ENCODE data around the gene COLEC12.

The COLEC12 gene

DNA sequence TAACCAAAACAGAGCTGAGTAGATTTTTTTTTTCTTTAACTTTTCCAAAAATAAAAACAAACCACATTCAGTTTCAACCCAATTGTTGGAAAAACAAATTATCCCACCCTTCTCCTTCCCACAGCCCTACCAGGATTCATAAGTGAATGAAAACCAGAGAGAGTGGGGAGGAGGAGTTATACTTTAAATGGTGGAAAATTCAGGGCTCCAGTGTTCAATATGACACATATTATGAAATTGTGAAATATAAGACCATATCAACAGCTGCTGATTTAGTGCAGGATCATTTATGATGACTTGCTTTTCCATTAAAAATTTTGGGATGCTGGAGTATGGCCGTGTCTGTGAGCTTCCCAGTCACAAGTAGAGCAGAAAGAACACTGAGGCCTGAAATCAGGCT, 26.7 kb downstream of the COLEC12 start:
- no peak for DNase-seq

DNA sequence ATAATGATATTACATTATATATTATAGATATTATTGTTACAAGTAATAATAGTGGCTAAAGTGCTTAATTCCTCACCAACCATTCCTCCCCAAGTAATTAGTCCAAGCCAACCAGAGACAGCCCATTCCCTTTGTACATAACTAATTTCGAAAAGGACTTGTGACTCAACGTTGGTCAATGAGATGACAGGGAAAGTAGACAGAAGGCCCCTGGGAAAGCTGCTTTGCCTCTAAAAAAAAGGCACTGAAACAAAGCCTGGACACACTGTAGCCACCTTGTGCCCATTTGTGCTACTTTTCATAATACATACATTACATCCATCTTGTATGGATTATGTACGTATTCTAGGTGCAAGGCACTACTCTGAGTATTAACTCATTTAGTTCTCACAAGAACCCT, 28.8 kb downstream of the COLEC12 start:
- peak; percentile 40 for DNase-seq

DNA sequence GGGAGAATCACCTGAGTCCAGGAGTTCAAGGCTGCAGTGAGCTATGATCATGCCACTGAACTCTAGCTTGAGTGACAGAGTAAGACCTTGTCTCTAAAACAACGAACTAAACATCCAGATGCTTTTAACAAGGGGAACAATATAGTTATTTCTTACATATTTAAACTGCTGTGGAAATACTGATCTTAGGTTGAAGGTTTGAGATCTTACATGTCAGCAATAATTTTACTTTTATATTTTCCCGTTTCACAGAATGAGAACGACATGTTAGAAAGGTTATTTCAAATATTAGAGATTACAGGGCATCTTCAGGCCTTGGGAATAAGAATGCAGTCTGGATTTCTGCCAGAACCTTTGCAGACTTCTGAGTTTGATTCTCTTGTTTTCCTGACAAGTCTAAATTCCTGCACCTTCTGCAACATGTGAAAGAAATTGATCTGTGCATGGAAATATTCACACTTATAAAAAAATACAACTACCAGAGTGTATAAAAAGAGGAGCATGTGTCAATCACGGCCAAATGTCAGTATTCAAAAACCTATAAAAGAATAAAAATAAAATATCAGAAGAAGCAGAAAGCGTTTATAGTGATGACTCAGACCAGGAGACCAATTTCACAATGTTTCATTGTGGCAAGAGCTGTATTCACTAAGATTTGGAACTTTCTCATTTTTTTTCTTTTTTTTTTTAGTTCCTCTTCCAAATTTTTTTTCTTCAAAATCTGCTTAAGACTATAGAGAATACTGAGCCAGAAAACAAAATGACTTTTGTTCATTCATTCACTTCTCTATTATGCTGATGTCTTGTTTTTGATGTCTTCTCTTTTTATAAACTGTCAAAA, 29.6 kb downstream of the COLEC12 start:
- DNase-seq: peak; percentile 75

DNA sequence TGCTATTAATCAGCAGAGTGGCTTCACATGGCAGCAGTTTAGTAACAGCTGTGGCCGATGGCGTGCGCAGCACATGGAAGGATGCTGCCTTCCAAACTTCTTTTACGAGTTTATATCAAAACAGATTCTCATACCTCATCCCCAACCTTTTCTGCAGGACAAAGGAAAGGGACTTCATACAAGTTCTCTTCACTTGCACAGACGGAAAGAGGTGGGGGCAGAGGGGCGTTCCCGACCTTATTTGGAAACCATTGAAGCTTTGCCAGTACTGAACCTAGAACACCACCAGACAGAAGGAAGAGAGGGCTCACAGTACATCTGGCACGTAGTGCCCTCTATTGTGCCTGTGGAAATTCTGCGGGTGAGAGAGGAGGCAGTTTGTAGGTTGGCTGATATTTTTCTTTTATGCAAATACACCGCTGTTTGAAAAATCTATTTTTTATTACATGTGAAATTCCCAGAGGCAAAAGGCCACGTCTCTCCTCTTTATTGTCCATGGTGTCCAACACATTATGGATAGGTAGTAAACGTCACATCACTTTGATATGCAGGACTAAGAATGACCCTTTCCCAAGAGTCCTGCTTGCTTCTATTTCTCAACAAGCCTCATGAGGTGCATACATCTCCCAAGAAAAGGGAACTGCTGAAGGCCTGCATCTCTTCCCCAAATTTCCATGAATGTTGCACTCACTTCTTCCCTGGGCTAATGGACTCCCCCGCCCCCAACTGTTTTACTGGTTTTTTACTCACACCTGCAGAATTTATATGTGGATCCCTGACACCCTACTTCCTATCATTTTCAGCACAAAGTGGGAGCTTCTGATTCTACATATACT, 31.3 kb downstream of the COLEC12 start:
- DNase-seq: no peak

DNA sequence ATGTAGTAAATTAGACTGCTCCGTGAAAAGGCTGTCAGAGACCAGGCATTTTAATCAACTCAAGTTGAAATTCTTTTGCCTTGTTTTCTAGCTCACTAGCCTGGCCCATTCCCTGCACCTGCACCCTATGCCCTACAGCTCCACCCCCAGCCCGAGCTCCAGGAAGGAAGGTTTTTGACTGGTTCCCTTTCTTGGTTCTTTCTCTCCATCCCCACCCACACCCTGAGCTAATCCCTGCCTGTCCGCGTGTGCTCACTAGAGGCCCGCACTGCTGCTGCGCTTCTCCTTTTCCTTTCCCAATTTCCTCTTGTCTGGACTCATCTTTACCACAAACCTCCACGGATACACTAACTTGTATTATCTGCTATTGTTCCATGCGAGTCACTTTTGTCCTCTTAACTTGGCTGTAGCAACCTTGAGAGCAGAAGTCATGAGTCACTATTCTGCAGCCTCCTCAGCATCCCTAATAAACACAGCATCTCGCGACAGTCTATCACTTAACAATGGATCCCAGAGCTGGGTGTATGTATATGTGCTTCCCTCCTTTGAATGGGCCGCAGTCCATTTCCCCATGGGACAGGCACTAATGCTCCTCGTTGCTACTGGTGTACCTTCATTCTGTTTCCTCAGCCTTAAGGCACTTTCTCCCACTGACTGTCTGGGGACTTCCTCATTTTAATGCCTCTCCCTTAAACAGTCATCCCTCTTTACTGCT, 36.5 kb downstream of the COLEC12 start:
- DNase-seq: no peak

DNA sequence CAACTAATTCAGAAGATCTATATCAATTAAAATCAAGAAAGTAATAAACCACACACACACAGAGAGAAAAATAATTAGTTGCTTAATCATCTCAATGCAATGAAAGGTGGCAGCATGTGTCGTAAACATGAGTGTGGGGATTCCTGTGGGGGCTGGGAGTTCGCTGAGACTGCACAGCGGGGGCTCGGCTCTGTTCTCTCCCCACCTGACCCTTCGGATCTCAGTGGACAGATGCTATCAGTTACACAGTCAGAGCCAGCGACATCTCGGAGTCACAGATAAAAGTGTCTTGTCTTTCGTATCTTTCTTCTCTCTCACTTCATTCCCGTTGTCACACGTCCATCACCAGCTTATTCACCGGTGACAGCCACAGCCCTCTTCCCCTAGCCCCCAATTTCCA, 37.1 kb downstream of the COLEC12 start:
- DNase-seq: no peak

DNA sequence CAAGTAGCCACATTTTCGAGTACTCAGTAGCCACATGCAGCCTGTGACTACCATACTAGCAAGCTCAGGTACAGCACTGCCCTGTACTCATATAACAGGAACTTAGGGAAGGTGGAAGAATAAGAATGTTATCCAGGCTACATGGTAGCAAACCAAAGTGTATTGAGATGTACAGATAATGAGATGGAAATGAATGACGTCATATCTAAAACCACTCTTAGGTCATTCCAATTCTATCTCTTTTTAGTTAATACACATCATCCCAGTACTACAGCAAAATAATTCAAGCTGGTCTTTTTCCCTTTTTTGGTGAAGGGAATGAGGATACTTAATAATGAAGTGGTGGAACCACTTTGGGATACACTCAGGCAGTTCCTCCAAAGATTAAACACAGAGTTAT, 38.7 kb downstream of the COLEC12 start:
- DNase-seq: no peak

DNA sequence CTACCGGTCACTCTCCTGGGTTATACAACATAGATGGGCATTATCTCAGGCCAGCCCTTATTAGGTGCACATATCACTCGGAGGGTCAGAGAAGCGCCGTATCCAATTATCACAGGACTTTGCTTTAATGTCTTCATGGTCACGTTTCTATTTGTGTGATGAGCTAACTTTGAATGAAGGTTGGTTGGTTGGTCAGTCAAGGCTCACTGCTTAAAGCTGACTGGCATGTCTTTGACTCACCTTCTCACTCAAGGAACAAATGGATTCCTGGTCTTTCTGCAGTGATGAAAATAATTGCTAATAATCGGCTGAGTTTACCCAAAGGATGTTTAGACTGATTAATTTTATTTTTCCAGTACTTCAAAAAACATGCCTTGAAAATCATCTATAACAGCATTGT, 39.7 kb downstream of the COLEC12 start:
- no peak for DNase-seq

DNA sequence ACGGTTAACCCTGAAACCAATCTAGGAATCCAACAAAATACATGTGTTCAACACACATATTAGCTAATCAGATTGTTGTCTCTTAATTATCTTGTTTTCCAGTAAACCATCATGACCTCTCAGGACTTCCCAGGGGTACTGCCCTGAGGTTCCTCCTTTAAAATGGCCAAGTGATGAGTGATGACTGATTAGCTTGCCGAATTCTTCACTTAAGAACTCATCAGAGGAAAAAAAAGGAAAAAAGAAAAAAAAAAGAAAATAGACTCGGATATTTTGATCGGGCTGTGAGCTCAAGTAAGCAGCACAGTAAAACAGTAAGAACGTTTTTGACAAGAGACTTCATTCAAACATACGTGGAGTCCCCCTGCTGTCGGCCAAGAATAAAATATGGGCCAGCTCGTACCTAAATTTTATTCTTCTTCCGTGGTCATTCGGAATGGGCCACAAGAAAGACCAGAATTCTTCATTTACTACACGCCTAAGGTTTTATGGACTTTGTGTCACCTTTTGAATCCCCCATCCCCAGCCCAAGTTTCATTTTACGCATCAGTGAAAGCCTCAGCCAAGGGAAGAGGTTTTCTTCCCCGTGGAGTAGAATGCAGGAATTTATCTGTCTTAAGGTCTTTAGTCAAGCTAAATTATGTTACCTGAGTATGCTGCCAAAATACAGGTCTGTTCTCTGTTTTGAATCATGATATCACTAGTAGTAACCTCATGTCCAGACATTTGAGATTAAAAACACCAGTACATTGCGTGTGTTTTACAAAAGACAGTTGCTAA, 40.5 kb downstream of the COLEC12 start:
- no peak for DNase-seq

DNA sequence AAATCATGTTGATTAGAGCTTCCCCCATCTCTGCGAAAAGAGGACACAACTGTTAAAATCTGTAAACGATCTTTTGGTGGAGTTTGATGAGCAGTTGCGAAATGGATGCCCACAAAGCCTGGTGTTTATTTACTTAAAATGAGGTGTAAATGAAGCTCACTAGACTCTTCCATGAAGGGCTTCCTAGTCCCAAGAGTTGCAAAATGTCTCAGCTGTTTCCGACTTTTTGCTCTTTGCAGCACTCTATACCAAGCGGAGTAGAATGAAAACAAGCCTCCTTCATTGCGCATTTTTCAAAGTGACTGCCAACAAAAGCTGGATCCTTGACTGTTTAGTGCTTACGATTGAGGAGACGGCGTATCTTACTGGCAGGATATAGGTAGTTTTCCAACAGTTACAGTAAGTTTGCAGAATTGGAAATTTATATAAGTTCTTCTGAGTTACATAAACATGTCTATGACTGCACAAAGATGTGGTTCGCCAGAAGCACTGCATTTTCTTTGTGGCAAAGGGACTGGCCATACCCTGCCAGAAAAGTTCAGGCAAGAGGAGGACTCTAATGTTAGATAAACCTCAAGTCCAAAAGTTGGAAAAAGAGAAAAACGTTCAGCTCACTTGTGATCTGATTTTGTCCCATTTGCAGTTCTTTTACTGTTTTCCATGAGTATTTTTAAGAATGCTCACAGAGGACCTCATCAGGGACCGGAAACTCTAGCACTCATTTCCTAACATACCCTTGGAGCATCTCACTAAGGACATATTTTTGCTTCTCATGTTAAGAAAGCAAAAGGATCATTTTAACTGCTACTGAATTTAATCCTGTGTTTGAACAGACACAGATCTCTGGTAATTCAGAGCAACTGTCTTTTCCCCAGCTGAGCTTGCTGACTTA, 42.7 kb downstream of the COLEC12 start:
- DNase-seq: no peak

DNA sequence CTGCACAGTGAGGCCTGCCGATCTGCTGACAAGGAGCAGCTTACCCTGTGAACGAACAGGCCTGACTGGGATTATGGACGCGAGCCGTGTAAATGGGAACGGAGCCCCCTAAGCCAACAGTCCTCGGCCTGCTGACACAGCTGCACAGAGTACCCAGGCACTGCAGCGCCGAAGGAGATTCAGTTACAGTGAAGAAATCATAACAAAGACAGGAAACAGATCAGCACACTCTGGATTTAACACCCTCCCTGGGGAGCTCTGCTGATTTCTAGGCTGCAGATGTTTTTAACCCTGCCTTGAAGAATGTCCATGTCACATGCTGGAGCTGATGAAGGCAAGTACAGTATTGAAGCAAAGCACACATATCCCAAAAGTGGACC, 43.4 kb downstream of the COLEC12 start:
- DNase-seq: peak; percentile 34

DNA sequence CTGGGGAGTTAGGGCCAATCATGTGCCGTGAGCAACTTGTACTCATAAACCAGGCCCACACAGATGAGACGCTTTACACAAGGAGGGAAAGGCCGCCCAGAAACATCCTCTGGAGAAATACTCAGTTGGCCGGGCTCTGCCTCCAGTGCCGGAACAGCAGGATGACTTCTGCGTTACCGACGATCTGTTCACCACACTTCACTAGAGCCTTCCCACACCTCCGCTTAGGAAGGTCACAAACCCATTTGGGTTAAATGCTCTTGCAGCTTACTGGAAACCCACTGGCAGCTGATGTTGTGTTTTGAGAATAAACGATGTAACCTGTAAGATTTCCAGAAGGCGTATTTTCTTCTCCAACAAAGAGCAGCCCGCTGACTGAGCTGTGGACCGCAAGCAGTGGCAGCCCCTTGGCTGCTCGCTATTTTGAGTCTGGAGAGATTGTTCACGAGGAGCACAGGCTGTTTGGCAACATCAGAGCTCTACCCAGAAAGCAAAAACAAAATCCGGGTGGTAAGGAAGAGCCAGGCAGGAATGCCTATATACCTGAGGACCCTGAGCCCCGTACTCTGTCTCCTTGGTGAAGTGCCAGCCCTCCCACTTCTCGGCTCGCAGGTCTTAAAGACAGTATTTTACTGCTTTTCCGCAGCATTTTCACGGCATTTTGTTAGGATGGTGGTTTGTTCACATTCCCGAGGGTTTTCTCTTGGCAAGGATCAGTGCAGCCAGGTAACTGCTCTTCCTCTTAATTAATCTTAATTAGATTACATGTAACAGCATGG, 44.0 kb downstream of the COLEC12 start:
- DNase-seq: no peak

DNA sequence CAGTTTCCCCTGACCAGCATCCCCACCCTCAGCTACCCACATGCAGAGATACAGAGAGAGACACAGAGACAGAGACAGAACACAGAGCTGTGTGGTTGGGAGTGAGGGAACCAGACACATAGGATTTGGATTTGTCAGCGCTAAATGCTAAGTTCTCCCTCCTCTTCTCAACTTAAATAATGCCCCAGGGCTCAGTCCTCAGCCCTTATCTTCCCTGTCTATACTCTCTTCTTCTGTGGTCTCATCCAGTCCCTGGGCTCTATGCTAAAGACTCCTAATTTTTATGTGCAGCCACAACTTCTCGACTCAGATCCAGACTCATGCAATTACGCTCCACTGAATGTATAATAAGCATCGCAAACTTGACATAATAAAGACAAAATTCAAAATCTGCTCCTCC, 47.1 kb downstream of the COLEC12 start:
- DNase-seq: no peak

DNA sequence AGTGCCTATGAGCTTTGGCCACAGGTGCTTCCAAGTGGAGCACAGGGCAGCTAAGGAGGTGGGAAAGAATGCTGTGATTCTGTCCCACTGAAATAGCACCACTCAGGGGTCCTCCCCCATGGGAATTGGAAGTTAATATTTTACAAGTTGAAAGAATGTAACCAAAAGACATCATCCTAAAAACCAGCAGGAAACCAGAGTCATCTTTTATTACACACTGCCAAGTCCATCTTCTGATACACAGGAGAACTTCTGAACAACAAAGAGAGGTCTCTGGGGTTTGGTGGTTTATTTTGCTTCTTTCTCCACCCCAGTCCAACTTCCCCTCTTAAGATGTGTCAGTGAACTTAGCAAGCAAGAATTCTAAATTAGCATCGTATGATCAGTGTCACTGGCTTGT, 47.7 kb downstream of the COLEC12 start:
- no peak for DNase-seq

DNA sequence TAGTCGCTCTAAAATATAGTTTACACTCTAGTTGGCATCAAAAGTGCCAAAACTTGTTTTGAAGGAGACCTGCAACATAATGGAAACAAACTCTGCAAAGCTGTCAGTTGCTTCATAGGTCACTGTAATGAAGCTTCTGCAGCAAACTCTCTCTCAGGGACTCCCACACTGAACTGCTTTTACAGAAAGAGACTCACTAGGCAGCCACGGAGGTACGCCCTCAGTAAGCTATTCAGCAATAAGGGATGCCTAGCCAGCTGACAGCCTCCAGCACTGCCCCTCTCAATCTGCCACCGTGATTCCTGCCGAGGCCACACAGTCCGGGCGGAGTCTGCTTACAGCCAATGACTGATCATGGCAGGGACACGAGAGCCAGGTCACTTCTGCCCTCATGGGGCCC, 51.1 kb downstream of the COLEC12 start:
- DNase-seq: no peak

DNA sequence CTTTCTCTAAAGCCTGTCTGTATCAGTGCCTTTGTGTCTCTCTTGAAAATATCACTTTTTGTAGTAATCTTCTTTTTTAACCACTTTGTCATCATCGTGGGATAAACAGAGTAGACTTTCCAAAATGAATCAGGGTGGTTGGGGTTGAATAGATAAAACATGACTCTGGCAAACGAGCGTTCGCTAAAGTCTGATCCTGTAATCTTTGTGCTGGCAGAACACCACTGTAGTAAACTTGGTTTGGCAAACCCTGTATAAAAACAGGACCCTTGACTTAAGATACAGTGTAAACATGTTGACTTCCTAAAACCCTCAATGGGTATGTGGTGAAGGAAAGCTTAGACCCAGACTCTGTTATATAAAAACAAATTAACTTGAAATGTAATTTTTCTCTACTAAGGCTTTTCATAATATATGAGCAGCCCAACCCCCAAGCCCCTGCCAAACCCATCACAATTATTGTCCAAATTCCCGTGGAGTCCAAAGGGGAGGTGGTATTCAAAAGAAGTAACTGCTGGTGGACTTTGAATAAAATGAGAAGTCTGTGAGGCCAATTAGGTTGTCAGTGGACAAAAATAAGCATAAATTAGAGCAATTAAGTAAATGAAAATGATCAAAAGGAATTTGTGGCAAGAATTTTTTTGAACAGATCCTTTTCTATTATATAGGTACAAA, 52.2 kb downstream of the COLEC12 start:
- DNase-seq: no peak

DNA sequence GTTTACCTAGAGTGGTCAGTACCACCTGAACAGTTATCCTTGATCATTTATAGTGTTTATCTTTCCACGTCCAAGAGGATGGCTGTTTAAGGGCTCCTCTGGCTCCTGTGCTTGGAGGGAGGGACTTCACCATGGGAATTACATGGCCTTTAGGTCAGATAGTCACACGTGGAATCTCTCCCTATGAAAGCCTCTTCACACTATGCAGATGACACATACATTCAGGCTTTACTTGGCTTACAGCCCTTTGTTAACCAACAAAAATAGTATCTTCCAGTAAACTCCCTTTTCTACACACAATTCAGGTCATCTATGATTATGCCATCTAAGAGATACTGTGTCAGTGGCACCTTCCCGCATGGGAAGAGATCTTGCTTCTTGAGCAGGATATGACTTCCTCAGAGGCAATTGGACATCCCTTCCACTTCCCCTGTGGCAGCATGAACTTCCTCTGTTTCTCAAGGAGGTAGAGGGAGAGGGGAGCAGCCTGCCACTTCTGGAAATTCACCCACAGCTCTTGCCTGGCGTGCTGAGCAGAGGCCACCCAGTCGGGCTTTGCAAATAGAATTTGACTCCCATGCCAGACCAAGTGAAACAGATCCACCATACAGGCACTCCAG, 53.5 kb downstream of the COLEC12 start:
- peak; percentile 48 for DNase-seq

DNA sequence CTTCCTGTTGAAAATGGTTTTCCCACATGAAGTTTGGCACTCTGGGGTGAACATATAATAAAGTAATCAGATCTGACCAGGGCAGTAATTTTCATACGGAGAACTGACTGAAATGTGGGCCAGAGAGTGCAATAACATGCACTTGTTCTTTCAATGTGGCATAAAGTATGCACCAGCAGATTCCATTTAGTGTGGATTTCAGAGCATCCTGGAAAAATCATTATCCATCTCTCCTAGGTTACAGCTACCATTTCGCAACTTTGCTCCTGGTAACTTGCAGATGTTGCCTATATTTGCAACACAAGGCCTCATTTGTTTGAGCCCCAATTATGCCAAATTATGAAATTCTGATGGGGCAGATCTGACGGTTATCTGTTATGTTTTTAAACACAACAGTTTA, 55.4 kb downstream of the COLEC12 start:
- DNase-seq: no peak

DNA sequence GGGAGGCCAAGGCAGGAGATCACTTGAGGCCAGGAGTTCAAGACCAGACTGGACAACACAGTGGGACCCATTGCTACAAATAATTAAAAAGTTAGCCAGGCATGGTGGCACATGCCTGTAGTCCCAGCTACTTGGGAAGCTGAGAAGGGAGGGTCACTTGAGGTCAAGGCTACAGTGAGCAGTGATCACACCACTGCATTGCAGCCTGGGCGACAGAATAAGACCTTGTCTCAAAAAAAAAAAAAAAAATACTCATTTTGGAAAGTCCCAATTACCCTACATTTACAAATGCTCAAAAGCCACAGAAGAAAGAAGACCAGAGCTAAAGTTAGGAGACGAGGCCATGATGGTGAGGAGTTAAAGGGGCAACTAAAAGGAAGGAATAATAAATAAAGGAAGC, 61.9 kb downstream of the COLEC12 start:
- no peak for DNase-seq

DNA sequence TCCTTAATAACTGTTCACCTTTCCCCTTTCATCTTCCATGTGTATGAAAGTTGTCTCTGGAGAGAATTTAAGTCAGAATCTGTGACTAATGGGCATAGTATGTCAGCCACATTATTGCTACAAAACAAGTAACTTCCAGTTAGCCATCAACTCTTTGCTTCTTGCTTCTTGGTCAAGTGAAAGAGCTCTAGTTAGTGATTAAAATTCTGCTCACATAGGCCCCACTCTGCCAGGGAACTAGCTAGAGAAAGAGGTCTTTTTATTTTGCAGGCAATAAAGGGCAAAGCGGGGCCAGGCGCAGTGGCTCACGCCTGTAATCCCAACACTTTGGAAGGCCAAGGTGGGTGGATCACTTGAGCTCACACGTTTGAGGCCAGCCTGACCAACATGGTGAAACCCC, 64.6 kb downstream of the COLEC12 start:
- DNase-seq: peak; percentile 50
